Heart left ventricle (tissue), 16 donors: Measurements from ENCODE around the gene ADAM15. TPM values are rescaled to one million over a fixed set of nuclear protein-coding genes. Genes with fewer than 3 reads are reported as not detected.
A peak's percentile ranks its signal among the peaks of the same experiment; 100 is the strongest.

ENCODE experiments used
- ATAC-seq, 4 donors: fragments of 200-7000 bp; cut with Tn5 transposase; one replicate each; pipeline ENCODE4 v1.9.1; 2020 to 2022; ENCODE audit warnings: moderate library complexity in 4 of 4, mild to moderate bottlenecking in 3 of 4, moderate number of reproducible peaks in 1 of 4
- DNase-seq, 5 donors: peaks; one replicate each; pipeline ENCODE4 v3.0.0-alpha.2; 2020
- H3K27ac ChIP-seq, 12 donors: fragments of 200-600 bp; sonication (generic) in 4 of 12; one replicate each; pipeline versions ENCODE4 v1.5.0 to v1.8.0; 2016 to 2022; ENCODE audit warnings: mild to moderate bottlenecking in 2 of 12
- H3K27me3 ChIP-seq, 9 donors: fragments of 200-600 bp; sonication (generic) in 2 of 9; one replicate each; pipeline versions ENCODE4 v1.5.1 to v1.8.0; 2016 to 2022; ENCODE audit warnings: mild to moderate bottlenecking in 3 of 9
- H3K36me3 ChIP-seq, 9 donors: fragments of 200-600 bp; sonication (generic) in 2 of 9; one replicate each; pipeline versions ENCODE4 v1.5.0 to v1.8.0; 2018 to 2022; ENCODE audit warnings: mild to moderate bottlenecking in 2 of 9
- H3K4me1 ChIP-seq, 12 donors: fragments of 200-600 bp; sonication (generic) in 4 of 12; one replicate each; pipeline versions ENCODE4 v1.5.0 to v1.8.0; 2016 to 2022; ENCODE audit warnings: mild to moderate bottlenecking in 3 of 12
- H3K4me3 ChIP-seq, 12 donors: fragments of 200-600 bp; sonication (generic) in 4 of 12; one replicate each; pipeline versions ENCODE4 v1.5.0 to v1.8.0; 2017 to 2022; ENCODE audit warnings: mild to moderate bottlenecking in 9 of 12, moderate library complexity in 4 of 12
- H3K9me3 ChIP-seq, 12 donors: fragments of 200-600 bp; sonication (generic) in 4 of 12; one replicate each; pipeline versions ENCODE4 v1.5.0 to v1.8.0; 2016 to 2022; ENCODE audit warnings: mild to moderate bottlenecking in 1 of 12
- POLR2A ChIP-seq, 2 donors: fragments of 450-650 bp; IDR thresholded peaks; one replicate each; pipeline ENCODE4 v1.6.1; 2017; ENCODE audit warnings: antibody characterized with exemption in 2 of 2, mild to moderate bottlenecking in 2 of 2, moderate library complexity in 2 of 2
- WGBS, 4 donors: extraction: QIAGEN DNeasy Blood & Tissue Kit in 2 of 4; methylation state at CpG; one replicate each; pipeline versions ENCODE4 v1.1.5 to v1.1.7; 2013 to 2018; 5-methylcytosine and 5-hydroxymethylcytosine counted together
- intact Hi-C, 10 donors: fragments of 100-400 bp; cut with DNase I; formaldehyde crosslinking; loops; one replicate each; pipeline versions ENCODE4 v1.11.1 to v1.14.2; 2022
- polyA plus RNA-seq, 2 donors: library from polyadenylated mRNA; stranded (reverse); fragments of 200-250 nt; gene quantifications; one replicate each; pipeline ENCODE4 v1.2.3, GENCODE V29; 2013
- total RNA-seq, 9 donors: library from RNA; depleted of rRNA in 2 of 9; stranded (reverse); fragments of >200 nt in 2 of 9; fragmentation: NEBNext Ultra II Directional in 3 of 9; extraction: Animal tissue kit (Norgen Biotek cat#: 25700) in 3 of 9; gene quantifications; one replicate each; pipeline versions ENCODE4 v1.1.0 to v1.2.4, GENCODE V29; 2016 to 2023
- TF ChIP-seq, protein P1 (sequence below), 12 donors: fragments of 200-600 bp; sonication (generic) in 4 of 12; IDR thresholded peaks; one replicate each; pipeline versions ENCODE4 v1.5.0 to v1.8.0; 2018 to 2022; ENCODE audit warnings: antibody characterized with exemption in 12 of 12, mild to moderate bottlenecking in 5 of 12
- donor health status: ischemic (EF 13 %, LVEDD 7.1; RV severe dilation, severe dysfunction).
- donor health status: healthy with polysubstance abuse.
- donor health status: DM: no; HTN: yes; CAD: no.
- donor health status: DM: no; HTN: no; CAD: no.
- donor health status: ischemic (EF 25% LVEDD 6.9; RV normal size, moderate dysfunction).
- donor health status: ischemic (EF 25% LVEDD 5.7; RV mildly dilated, moderate dysfunction).
- donor health status: healthy.
- donor health status: DM: yes; HTN: yes; CAD: no.
- donor health status: ischemic (EF 35%, LVEDD 5.7; RV mildly dilated, moderate dysfunction).
- donor health status: nonischemic (EF 11% LVEDD 7.7; RV severe dilation, severe dysfunction).
- donor health status: DM: yes; HTN: yes; CAD: no.
- donor health status: PGD.
- donor health status: ischemic (EF 29% LVEDD 5.4; RV normal size, mild dysfunction).
- donor health status: nonischemic (EF 23%, LVEDD 6.1; RV moderate dilation, normal function).

The ADAM15 gene
- total and polyA plus RNA-seq, 11 donors = 55.8 to 199 (median 84.2) TPM

DNA sequence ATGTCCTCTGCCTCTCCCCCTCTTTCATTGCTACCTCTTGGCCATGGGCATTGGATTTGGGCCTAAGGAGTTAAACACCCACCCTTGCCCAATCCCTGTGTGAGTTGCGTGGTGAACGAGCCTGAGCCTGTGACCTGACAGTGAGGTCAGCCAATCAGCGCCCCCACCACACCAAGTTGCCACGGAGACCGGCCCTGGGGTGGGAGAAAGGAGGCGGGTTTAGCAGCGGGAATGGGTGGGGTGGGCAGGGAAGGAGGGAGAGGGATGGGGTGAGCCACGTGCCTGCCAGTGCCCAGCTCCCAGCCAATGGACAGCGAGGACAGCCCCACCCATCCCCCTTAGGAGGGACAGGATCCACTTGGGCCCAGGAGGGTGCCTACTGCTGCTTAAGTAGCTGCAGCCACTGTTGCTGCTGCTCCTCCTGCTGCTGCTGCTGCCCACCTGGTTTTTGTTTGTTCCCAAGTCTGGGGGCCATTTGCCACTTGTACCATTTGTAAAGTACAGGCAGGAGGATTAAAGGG is 39.0 kb upstream of the ADAM15 start:
- peak; percentile 29 to 65 (median 46) for ATAC-seq
- H3K4me1 ChIP-seq = peaks cover 3 to 78% (median 41%) of the 10 kb centered on the region in 12 donors
- H3K27me3 ChIP-seq = no peaks in the 10 kb centered on the region
- H3K36me3 ChIP-seq = peaks cover 0 to 25% (median 17%) of the 10 kb centered on the region in 9 donors
- whole genome bisulfite sequencing, 4 donors = 20 to 31% (median 25%) methylated on average over 7 to 9 of the region's 9 CpGs
- peak; percentile 61 to 80 (median 72) for DNase-seq
- H3K27ac ChIP-seq = peak overlapping the region in 10 of 12 donors; percentile 24 to 97 (median 48)
- H3K4me3 ChIP-seq = peak overlapping the region in 1 of 12 donors; percentile 12
- H3K9me3 ChIP-seq = no peaks in the 10 kb centered on the region
- TF ChIP-seq, protein P1, sequence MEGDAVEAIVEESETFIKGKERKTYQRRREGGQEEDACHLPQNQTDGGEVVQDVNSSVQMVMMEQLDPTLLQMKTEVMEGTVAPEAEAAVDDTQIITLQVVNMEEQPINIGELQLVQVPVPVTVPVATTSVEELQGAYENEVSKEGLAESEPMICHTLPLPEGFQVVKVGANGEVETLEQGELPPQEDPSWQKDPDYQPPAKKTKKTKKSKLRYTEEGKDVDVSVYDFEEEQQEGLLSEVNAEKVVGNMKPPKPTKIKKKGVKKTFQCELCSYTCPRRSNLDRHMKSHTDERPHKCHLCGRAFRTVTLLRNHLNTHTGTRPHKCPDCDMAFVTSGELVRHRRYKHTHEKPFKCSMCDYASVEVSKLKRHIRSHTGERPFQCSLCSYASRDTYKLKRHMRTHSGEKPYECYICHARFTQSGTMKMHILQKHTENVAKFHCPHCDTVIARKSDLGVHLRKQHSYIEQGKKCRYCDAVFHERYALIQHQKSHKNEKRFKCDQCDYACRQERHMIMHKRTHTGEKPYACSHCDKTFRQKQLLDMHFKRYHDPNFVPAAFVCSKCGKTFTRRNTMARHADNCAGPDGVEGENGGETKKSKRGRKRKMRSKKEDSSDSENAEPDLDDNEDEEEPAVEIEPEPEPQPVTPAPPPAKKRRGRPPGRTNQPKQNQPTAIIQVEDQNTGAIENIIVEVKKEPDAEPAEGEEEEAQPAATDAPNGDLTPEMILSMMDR (IDR thresholded peaks at IDR 0.05) = no peak
- TF ChIP-seq POLR2A (IDR thresholded peaks at IDR 0.05) = peak in 1 of 2 donors; percentile 21
- intact Hi-C loops = loop anchor here in 2 of 10 donors (5.0 kb wide), 1 partner anchor 45 kb away; no protein-coding TSS in a partner anchor

DNA sequence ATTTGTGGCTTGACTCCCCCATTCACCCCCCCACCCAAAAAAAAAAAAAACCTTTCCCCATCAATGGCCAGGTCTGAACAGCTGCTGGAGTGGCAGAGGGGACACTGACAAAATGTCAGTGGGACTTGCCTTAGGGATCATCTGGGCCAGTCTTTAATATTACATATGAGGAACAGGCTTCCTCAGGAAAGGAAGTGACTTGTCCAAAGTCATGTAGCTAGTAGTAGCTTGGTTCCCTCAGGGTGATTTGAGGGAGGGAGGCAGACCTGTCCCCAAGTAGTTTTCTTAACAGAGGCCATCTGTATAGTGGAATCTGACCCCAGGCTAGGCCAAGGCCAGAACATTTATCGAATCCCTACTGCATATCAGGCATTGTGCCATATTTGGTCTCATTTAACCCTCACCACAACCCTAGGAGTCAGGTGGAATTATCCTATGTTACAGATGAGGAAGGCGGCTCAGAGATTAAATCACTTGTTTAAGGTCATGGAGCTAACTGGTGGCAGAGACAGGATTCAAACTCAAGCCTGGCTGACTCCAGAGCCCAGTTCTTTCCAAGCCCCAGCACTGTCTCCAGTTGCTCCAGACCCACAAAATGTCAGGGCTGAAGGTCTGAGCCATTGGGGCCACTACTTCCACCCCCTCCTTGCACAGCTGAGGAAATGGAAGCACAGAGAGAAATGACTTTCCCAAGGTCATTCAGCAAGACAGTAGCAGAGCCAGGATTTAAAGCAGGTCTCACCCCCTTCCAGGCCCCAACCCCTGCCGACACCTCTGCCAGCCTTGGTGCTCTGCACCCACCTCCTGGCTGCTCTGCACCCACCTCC is 38.1 kb upstream of the ADAM15 start:
- 69 to 78% (median 74%) methylated on average over 3 of the region's 3 CpGs for WGBS, 4 donors
- H3K27me3 ChIP-seq = no peaks in the 10 kb centered on the region
- peak overlapping the region in 1 of 12 donors; percentile 5 for H3K4me3 ChIP-seq
- TF ChIP-seq, protein P1 (IDR thresholded peaks at IDR 0.05) = no peak
- TF ChIP-seq POLR2A (IDR thresholded peaks at IDR 0.05) = no peak
- DNase-seq = no peak
- peaks cover 0 to 25% (median 17%) of the 10 kb centered on the region in 9 donors for H3K36me3 ChIP-seq
- peak overlapping the region in 6 of 12 donors; percentile 30 to 97 (median 52) for H3K27ac ChIP-seq
- intact Hi-C loops = loop anchor here in 2 of 10 donors (5.0 kb wide), 1 partner anchor 46 kb away; no protein-coding TSS in a partner anchor
- ATAC-seq = no peak
- peaks cover 7 to 78% (median 38%) of the 10 kb centered on the region in 12 donors for H3K4me1 ChIP-seq
- no peaks in the 10 kb centered on the region for H3K9me3 ChIP-seq

DNA sequence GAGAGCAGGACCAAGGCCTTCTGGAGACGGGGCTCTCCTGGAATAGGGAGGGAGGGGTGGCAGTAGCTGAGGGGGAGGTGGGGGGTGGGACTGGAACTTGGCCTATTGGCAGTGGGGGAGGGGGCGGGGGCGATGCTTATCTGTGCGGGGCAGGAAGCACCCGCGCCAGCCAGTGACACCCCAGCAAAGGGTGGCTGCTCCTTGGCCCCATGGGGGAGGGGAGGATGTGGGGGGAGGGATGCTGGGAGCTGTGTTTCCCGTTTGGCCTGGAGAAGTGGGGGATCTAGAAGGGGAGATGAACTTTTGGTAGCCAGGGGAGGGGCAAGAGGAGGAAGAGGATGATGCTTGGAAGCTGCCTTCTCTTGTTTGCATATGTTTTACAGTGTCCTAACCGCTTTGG is 37.5 kb upstream of the ADAM15 start:
- 50 to 62% (median 51%) methylated on average over 7 to 8 of the region's 8 CpGs for WGBS, 4 donors
- intact Hi-C loops = loop anchor here in 2 of 10 donors (5.0 kb wide), 1 partner anchor 46 kb away; no protein-coding TSS in a partner anchor
- peaks cover 8 to 74% (median 34%) of the 10 kb centered on the region in 12 donors for H3K4me1 ChIP-seq
- H3K27me3 ChIP-seq = no peaks in the 10 kb centered on the region
- peak overlapping the region in 3 of 12 donors; percentile 47 to 97 (median 63) for H3K27ac ChIP-seq
- no peak for ATAC-seq
- no peaks in the 10 kb centered on the region for H3K9me3 ChIP-seq
- no peak for DNase-seq
- H3K36me3 ChIP-seq = peaks cover 0 to 25% (median 17%) of the 10 kb centered on the region in 9 donors
- TF ChIP-seq, protein P1 (IDR thresholded peaks at IDR 0.05) = no peak
- no peak for TF ChIP-seq POLR2A (IDR thresholded peaks at IDR 0.05)
- peak overlapping the region in 1 of 12 donors; percentile 5 for H3K4me3 ChIP-seq
